Lower leg skin (tissue), 3 donors: ENCODE data around the gene MACROD1.

Source experiments
- CTCF ChIP-seq, 3 donors: fragments of 450-650 bp; IDR thresholded peaks; one replicate each; pipeline ENCODE4 v1.5.1; 2016; ENCODE audit warnings: antibody characterized with exemption in 3 of 3, mild to moderate bottlenecking in 3 of 3, moderate library complexity in 2 of 3
- POLR2A ChIP-seq, 2 donors: fragments of 450-650 bp; IDR thresholded peaks; one replicate each; pipeline ENCODE4 v1.6.1; 2016 to 2017; ENCODE audit warnings: antibody characterized with exemption in 2 of 2, mild to moderate bottlenecking in 1 of 2, moderate library complexity in 1 of 2

GRCh38 chr11:64157631-64158394 is 8.1 kb downstream of the MACROD1 start:
- TF ChIP-seq POLR2A (IDR thresholded peaks at IDR 0.05) (no peak), CTCF (IDR thresholded peaks at IDR 0.05) (no peak)
